Measurements from ENCODE around the gene GAA.

Gene GAA

GRCh38 chr17:80101011-80101945 lies at the start of gene GAA:
Gene GAA (plus strand): TSS chr17:80101581. CDS start chr17:80104587, 3,006 bp downstream.
- peak; percentile 82 to 91 for DNase-seq

- no peak for DNase-seq
Observed at GRCh38 chr17:80051681-80052080, 49.7 kb upstream of the GAA start.

GRCh38 chr17:80053102-80053501 lies 48.3 kb upstream of the GAA start:
- no peak for DNase-seq

- DNase-seq: no peak
Observed at GRCh38 chr17:80055597-80055996, 45.8 kb upstream of the GAA start.

GRCh38 chr17:80058311-80058955 lies 42.9 kb upstream of the GAA start:
- DNase-seq: no peak

GRCh38 chr17:80060644-80061043 lies 40.7 kb upstream of the GAA start:
- no peak for DNase-seq

GRCh38 chr17:80061421-80061820 lies 40.0 kb upstream of the GAA start:
- DNase-seq: no peak

GRCh38 chr17:80063830-80064585 lies 37.4 kb upstream of the GAA start:
- no peak for DNase-seq

GRCh38 chr17:80064696-80065095 lies 36.7 kb upstream of the GAA start:
- DNase-seq: no peak

GRCh38 chr17:80065478-80066170 lies 35.8 kb upstream of the GAA start:
- DNase-seq: no peak

- DNase-seq: no peak
Observed at GRCh38 chr17:80067393-80067986, 33.9 kb upstream of the GAA start.

- DNase-seq: no peak
Observed at GRCh38 chr17:80068301-80069222, 32.8 kb upstream of the GAA start.

- no peak for DNase-seq
Observed at GRCh38 chr17:80070375-80071115, 30.8 kb upstream of the GAA start.

GRCh38 chr17:80071116-80071841 lies 30.1 kb upstream of the GAA start:
- DNase-seq: no peak

- no peak for DNase-seq
Observed at GRCh38 chr17:80072410-80072809, 29.0 kb upstream of the GAA start.

- no peak for DNase-seq
Observed at GRCh38 chr17:80080081-80080480, 21.3 kb upstream of the GAA start.

GRCh38 chr17:80081596-80081995 lies 19.8 kb upstream of the GAA start:
- no peak for DNase-seq

GRCh38 chr17:80082403-80083135 lies 18.8 kb upstream of the GAA start:
- DNase-seq: peak; percentile 52 to 59

GRCh38 chr17:80083136-80083661 lies 18.2 kb upstream of the GAA start:
- DNase-seq: no peak
